DMS114 treated with DMSO at 0.1 percent for 48 hours (cell line): ENCODE measurements around the gene HRCT1.
"Not testable (repeated sequence)": the region's sequence is repeated elsewhere in the genome, so short reads cannot be mapped to it uniquely, and the experiment has no call there.

ENCODE experiments used
- DNase-seq: peaks from one replicate; lab custom pipeline; 2025; ENCODE audit not compliant: unreplicated experiment; lab: John Stamatoyannopoulos, UW

HRCT1 gene

GRCh38 chr9:35905912-35906679 is at the start of gene HRCT1:
TSS of gene HRCT1 (plus strand) at chr9:35906202. CDS start at chr9:35906288, 86 bp downstream.
- DNase-seq, result no peak

GRCh38 chr9:35856206-35856605 is 49.8 kb upstream of the HRCT1 start:
- no peak for DNase-seq

GRCh38 chr9:35856882-35857281 is 49.1 kb upstream of the HRCT1 start:
- no peak for DNase-seq

GRCh38 chr9:35858458-35858857 is 47.5 kb upstream of the HRCT1 start:
- DNase-seq, result no peak

GRCh38 chr9:35859310-35859989 is 46.6 kb upstream of the HRCT1 start:
- no peak for DNase-seq

- no peak for DNase-seq
Measured at GRCh38 chr9:35859990-35860339, 46.0 kb upstream of the HRCT1 start.

GRCh38 chr9:35861161-35861897 is 44.7 kb upstream of the HRCT1 start:
- no peak for DNase-seq

- no peak for DNase-seq
Measured at GRCh38 chr9:35862328-35862727, 43.7 kb upstream of the HRCT1 start.

- DNase-seq, result no peak
Measured at GRCh38 chr9:35863583-35863982, 42.4 kb upstream of the HRCT1 start.

GRCh38 chr9:35864695-35865255 is 41.2 kb upstream of the HRCT1 start:
- no peak for DNase-seq

- no peak for DNase-seq
Measured at GRCh38 chr9:35867538-35867937, 38.5 kb upstream of the HRCT1 start.

- no peak for DNase-seq
Measured at GRCh38 chr9:35868933-35869332, 37.1 kb upstream of the HRCT1 start.

- DNase-seq, result no peak
Measured at GRCh38 chr9:35869621-35870216, 36.3 kb upstream of the HRCT1 start.

- DNase-seq, result no peak
Measured at GRCh38 chr9:35870351-35870923, 35.6 kb upstream of the HRCT1 start, which contains the start of gene OR13J1. TSS of gene OR13J1 (minus strand) at chr9:35870401. CDS start at chr9:35870401, 0 bp downstream.

GRCh38 chr9:35871545-35871944 is 34.5 kb upstream of the HRCT1 start:
- no peak for DNase-seq

- DNase-seq, result no peak
Measured at GRCh38 chr9:35872505-35872904, 33.5 kb upstream of the HRCT1 start.

- DNase-seq, result peak; percentile 21
Measured at GRCh38 chr9:35882263-35882848, 23.6 kb upstream of the HRCT1 start.

GRCh38 chr9:35882996-35883395 is 23.0 kb upstream of the HRCT1 start:
- no peak for DNase-seq

GRCh38 chr9:35884908-35885307 is 21.1 kb upstream of the HRCT1 start:
- not testable (repeated sequence) for DNase-seq

- DNase-seq, result no peak
Measured at GRCh38 chr9:35891646-35892045, 14.4 kb upstream of the HRCT1 start.
